ENCODE data around the gene PLPPR3.
"Not testable (repeated sequence)": the region's sequence is repeated elsewhere in the genome, so short reads cannot be mapped to it uniquely, and the experiment has no call there.

GRCh38 chr19:842802-843179, 21.0 kb upstream of the PLPPR3 start:
- not testable (repeated sequence) for TF ChIP-seq TSHZ2 (CRISPR knock-in tag; IDR thresholded peaks at IDR 0.05); CSDC2 (CRISPR knock-in tag; IDR thresholded peaks at IDR 0.05); ARNTL (CRISPR knock-in tag; IDR thresholded peaks at IDR 0.05; ENCODE audit: borderline replicate concordance, low read depth)

Measured in SK-N-SH treated with all-trans-retinoic acid at 6 μM for 48 hours (cell line).